DMS 273 (cell line): ENCODE measurements around the gene OR5H15.
"Not testable (repeated sequence)": the region's sequence is repeated elsewhere in the genome, so short reads cannot be mapped to it uniquely, and the experiment has no call there.

Source experiments
- DNase-seq: peaks from one replicate; lab custom pipeline; 2025; ENCODE audit not compliant: unreplicated experiment; lab: John Stamatoyannopoulos, UW

OR5H15 gene

DNA sequence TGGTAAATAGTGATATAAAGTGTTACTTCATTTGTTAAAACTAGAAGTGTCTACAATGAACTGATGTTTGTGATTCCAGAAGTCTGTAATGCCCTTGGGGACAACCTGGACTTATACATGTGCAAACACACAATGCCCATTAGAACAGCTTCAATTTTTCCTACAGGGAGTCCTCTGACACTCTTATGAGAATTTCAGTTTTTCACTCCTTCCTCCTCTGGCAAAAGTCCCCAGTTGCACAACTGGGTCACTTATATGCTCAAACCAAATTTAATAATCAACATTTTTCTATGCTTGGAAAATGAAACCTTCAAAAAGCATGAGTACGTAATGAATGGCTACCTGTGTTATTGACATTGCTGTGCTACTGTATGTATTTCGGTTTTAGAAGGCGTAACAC is at the start of gene OR5H15:
Gene OR5H15 (plus strand): TSS at position 301 of the 400 bp plus-strand sequence. CDS start 2,004 bp downstream, outside the sequence.
- DNase-seq = no peak

DNA sequence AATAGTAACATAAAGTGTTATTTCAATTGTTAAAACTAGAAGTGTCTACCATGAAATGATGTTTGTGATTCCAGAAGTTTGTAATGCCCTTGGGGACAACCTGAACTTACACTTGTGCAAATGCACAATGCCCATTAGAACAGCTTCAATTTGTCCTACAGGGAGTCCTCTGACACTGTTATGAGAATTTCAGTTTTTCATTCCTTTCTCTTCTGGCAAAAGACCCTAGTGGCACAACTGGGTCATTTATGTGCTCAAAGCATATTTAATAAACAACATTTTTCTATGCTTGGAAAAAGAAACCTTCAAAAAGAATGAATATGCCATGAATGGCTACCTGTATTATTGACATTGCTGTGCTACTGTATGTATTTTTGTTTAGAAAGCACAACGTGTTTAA is 36.1 kb upstream of the OR5H15 start, which contains the start of gene OR5H1:
Gene OR5H1 (plus strand): TSS at position 301 of the 400 bp plus-strand sequence. CDS start 1,977 bp downstream, outside the sequence.
- DNase-seq = no peak

DNA sequence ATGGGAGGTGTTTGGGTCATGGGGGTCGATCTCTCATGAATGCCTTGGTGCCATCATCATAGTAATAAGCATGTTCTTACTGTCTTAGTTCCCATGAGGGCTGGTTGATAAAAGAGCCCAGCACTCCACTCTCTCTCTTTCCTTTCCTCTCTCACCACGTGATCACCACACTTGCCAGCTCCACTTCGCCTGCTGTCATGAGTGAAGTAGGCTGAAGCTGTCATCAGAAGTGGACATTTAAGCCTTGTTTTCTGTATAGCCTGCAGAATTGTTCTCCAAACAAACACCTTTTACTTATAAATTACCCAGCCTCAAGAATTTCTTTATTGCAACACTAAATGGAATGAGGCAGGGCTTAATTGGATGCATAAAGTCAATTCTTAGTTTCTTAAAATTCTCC is 29.9 kb upstream of the OR5H15 start:
- DNase-seq = peak; percentile 8

DNA sequence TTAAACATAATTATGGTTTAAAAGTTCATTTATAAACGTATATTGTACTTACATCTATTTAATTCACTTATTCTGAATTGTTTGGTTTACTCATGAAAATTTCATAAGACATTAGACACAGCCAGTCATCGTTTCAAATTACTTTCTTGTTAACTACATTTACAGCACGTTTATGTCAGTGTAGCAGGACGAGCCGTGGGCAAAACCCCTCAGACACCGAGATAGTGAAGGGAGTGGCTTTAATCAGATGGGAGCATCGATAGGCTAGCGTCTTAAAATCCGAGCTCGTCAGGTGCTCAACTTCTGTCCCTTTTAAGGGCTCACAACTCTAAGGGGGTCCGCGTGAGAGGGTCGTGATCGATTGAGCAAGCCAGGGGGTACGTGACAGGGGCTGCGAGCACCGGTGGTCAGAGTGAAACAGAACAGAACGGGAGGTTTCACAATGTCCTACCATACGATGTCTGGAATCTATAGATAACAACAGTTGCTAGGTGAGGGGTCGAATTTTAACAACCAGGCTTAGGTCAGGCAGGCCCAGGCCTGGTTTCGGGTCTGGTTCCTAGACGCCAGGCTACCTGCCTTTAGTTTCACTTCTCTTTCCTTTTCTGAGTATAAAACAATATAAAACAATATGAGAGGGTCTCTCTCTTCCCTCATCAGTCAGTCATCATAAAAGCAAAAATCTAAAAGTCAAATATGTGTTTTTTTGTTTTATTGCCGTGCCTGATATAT is 28.5 kb upstream of the OR5H15 start:
- DNase-seq = not testable (repeated sequence)

DNA sequence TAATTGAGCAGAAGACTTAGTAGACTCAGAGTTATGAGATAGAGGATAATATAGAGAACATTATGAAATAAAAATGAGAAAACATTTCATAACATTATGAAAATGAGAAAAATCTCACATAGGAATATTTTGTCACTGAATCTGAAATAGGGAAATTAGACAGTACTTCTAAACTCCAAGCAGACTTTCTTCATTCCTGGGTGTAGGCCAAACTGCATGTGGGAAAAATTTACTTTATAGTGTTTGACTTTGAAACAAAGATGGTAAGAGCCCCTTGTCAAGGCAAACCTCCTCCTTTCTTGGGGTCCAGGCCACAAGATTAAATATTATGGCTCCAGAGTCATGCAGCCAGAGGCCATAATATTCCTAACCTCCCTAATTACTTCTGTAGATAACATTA is 26.0 kb upstream of the OR5H15 start:
- DNase-seq = no peak

DNA sequence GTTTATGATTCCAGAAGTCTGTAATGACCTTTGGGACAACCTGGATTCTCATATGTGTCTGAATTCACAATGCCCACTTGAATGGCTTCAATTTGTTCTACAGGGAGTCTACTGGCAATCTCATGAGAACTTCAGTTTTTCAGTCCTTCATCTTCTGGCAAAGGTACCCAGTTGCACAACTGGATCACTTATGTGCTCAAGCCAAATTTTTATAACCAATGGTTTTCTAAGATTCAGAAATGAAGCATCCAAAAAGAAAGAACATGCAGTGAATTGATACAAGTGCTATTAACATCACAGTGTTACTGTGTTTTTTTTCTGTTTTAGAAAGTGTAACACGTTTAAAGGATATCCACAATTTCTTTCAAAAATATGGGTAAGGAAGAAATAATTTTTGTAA is 19.3 kb upstream of the OR5H15 start, which contains the start of gene OR5H14:
Gene OR5H14 (plus strand): TSS at position 301 of the 400 bp plus-strand sequence. CDS start 1,907 bp downstream, outside the sequence.
- no peak for DNase-seq

DNA sequence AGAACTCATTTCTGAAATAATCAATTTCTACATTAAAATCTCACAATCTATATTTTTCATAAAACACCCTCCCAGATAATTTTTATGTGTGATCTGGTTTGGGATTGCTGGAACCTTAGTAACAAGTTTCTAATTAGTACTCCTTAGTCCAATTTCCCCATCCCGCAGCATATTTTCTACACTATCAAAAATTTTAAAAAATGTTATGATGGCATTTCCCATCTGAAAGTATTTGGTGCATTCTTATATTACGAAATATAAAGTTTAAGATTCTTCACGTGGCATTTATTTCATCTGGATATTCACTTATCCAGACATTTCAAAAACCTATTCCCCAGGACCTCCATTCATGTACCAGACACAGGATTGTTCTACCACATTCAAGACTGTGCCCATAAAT is 17.7 kb upstream of the OR5H15 start:
- DNase-seq = no peak

DNA sequence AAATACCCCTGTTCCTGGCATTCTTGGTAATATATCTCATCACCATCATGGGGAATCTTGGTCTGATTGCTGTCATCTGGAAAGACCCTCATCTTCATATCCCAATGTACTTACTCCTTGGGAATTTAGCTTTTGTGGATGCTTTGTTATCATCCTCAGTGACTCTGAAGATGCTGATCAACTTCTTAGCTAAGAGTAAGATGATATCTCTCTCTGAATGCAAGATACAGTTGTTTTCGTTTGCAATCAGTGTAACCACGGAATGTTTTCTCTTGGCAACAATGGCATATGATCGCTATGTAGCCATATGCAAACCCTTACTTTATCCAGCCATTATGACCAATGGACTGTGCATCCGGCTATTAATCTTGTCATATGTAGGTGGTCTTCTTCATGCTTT is 17.0 kb upstream of the OR5H15 start:
- DNase-seq = not testable (repeated sequence)

DNA sequence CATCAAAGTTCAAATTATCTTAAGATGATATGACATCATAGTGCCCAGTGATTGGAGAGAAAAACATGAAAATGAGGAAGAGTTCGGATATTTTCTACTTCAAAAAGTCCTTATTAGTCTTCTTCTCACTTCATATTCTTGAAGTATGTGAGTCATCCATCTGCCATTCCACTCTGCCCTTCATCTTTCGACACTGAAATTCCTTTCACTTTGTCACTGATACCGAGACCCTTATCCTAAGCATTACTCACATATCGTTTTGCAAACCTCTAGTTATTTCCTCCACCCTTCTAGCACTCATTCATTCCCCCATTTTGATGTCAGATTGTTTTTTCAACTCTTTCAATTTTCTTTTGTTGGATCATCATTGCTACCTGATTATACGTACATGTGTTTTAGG is 15.3 kb upstream of the OR5H15 start:
- no peak for DNase-seq

DNA sequence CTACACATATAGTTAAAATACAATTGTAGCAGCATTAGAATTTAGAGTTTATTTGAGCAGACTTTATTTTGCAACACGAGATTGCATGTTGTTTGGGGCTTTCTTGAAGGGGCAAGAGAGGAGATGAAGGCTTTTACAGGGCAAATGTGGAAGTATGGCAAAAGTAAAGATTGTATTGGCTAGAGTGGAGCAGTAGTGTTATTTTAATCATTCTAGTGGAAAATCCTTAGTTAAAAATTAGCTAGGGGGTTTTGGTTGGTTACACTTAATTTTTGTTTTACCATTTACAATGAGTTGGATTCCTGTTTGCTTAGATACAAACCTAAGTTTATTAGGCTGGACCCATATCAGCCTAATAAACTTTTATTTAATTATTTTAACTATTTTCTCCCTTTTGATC is 4.6 kb downstream of the OR5H15 start:
- no peak for DNase-seq

DNA sequence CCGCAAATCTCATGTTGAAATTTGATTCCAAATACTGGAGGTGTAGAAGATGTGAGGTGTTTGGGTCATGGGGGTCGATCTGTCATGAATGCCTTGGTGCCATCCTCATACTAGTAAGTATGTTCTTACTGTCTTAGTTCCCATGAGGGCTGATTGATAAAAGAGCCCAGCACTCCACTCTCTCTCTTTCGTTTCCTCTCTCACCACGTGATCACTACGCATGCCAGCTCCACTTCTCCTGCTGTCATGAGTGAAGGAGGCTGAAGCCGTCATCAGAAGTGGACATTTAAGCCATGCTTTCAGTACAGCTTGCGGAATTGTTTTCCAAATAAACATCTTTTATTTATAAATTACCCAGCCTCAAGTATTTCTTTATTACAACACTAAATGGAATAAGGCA is 6.1 kb downstream of the OR5H15 start:
- DNase-seq = peak; percentile 10

DNA sequence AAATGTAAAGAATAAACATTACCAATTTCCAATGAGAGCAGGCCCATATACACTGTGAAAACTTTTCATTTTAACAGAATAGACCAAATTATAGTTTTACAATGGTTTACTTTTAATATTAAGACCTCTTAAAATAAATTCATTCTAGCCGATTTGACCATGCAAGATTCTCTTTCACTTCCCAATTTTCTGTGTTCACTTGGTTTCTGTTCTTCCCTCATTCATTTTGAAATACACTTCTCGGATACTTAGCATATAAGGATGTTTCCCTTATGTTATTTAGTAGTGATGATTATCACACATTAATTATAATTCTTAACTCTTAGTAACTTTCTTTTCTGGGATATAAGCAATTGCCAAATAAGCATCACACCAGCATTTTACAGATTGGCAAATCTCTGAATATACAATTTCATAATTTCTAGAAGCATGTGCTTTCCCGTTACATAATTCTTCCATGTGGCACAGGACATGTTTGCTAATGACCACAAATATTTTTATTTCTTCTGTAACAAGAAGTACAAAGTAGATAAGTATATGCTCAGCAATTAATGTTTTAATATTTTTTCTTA is 13.9 kb downstream of the OR5H15 start:
- DNase-seq = no peak

DNA sequence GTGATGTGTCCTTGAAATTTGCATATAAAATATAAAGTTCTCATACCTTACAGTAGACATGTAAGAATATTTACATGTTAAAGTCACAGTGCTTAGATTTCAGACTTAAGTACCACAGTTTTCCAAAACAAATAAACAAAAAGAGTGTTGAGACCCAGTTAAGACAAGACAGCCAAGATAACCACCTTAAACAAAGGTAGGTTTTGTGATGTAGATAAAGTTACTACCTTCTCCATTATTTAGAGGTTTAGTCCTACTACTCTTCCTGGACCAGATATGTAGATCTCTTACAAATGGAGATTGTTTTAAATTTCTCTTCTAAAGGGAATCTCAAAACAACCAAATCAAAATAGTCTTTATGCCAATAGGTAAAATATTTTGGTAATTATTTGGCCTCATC is 15.7 kb downstream of the OR5H15 start:
- no peak for DNase-seq

DNA sequence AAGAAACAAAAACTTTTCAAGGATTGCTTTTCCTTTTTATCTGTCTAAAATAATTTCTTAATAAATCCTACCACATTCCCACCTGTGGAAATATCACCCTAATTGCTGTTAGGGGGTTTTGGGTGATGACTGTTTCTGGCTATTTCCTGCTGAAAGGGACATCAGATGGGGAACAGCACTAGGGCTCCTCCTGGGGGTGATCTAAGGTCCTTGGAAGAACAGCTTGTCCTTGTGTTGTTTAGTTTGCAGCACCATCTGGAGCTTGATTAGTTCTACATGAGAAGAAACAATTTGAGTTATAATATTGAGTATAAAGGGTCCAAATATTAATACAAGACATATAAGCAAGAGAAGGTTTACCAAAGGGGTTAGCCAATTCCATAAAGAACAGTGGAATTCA is 18.7 kb downstream of the OR5H15 start:
- DNase-seq = peak; percentile 17

DNA sequence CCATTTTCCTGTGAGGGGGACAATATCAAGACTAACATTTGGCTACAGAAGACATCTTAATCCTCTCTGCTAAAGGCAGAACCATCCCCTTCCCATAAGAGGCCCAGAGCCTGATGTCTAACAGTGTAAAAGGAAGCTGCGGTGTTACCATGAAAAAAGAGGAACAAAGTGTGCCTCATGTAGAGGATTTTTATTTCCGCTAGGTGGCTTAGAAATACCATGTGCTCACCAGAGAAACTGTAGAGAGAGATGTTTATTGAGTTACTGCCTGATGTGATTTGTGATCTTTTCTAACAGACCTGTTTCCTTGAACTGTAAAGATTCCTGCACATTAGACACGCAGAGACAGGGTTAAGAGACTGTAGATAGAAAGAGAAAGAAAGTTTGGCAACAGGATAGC is 22.0 kb downstream of the OR5H15 start:
- peak; percentile 29 for DNase-seq

DNA sequence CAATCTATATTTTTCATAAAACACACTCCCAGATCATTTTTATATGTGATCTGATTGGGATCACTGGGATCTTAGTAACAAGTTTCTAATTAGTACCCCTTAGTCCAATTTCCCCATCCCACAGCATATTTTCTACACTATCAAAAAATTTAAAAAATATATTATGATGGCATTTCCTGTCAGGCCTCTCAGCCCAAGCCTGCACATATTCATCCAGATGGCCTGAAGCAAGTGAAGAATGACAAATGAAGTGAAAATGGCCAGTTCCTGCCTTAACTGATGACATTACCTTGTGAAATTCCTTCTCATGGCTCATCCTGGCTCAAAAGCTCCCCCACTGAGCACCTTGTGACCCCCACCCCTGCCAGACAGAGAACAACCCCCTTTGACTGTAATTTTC is 24.4 kb downstream of the OR5H15 start:
- not testable (repeated sequence) for DNase-seq

DNA sequence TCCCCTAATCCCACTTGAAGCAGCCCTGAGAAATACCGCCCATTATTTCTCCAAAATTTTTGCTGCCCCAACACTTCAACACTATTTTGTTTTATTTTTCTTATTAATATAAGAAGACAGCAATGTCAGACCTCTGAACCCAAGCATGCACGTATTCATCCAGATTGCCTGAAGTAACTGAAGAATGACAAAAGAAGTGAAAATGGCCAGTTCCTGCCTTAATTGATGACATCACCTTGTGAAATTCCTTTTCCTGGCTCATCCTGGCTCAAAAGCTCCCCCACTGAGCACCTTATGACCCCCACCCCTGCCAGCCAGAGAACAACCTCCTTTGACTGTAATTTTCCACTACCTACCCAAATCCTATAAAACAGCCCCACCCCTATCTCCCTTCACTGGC is 29.8 kb downstream of the OR5H15 start:
- not testable (repeated sequence) for DNase-seq

DNA sequence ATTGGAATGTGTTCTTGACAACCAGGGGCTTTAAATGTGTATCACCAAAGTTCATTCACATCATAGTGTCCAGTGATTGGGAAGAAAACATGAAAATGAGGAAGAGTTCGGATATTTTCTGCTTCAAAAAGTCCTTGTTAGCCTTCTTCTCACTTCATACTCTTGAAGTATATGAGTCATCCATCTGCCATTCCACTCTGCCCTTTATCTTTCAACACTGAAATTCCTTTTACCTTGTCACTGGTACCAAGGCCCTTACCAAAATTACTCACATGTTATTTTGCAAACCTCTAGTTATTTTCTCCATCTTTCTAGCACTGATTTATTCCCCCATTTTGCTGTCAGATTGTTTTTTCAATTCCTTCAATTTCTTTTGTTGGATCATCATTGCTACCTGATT is 32.5 kb downstream of the OR5H15 start:
- DNase-seq = no peak

DNA sequence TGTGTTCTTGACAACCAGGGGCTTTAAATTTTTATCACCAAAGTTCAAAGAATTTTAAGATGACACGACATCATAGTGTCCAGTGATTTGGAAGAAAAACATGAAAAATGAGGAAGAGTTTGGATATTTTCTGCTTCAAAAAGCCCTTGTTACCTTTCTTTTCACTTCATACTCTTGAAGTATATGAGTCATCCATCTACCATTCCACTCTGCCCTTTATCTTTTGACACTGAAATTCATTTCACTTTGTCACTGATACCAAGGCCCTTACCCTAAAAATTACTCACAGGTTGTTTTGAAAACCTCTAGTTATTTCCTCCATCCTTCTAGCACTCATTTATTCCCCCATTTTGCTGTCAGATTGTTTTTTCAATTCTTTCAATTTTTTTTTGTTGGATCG is 42.7 kb downstream of the OR5H15 start:
- DNase-seq = no peak

DNA sequence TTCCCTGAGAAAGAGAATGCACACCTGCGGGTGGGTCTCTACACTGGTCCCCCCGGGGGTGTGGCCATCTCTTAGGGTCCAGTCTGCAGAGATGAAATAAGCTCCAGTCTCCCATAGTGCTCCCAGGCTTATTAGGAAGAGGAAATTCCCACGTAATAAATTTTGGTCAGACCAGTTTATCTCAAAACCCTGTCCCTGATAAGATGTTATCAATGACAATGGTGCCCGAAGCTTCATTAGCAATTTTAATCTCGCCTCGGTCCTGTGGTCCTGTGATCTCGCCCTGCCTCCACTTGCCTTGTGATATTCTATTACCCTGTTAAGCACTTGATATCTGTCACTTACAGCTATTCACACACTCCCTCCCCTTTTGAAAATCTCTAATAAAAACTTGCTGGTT is 46.8 kb downstream of the OR5H15 start:
- DNase-seq = no peak

DNA sequence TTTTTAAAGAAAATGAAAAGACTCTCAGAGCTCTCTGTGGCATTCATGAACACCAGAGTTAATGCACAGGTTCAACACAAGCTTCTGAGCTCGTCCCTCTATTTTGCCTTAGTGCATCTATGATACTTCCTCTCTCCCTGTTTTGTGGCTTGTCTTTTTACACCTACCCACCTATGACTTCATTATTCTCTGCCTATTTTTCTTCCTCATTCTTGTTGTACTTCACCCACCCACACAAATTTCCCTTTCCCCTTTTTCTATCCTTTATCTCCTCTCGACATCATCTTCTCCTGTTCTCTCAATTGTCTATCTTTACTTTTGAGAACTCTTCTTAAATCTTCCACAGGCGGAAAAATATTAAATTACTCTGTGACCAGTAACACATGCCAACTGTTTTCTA is 48.6 kb downstream of the OR5H15 start:
- no peak for DNase-seq
